ENCODE data around the gene RBM42.

GRCh38 chr19:35669566-35669965, 40.7 kb downstream of the RBM42 start:
- TF ChIP-seq CTCF (IDR thresholded peaks at IDR 0.05; ENCODE audit: low read length) (no peak), EZH2 (IDR thresholded peaks at IDR 0.05; ENCODE audit: borderline replicate concordance, low read length) (no peak)

All from OCI-LY1 (cell line).